Sciatic nerve (tissue), 2 donors: ENCODE measurements around the gene ADCY9. TPM values are rescaled to one million over a fixed set of nuclear protein-coding genes. Genes with fewer than 3 reads are reported as not detected.
A peak's percentile ranks its signal among the peaks of the same experiment; 100 is the strongest.

ENCODE experiments used
- ATAC-seq: fragments of 200-7000 bp; cut with Tn5 transposase; one replicate; pipeline ENCODE4 v1.9.1; 2020; ENCODE audit warnings: mild to moderate bottlenecking, moderate library complexity
- DNase-seq: peaks from one replicate; pipeline ENCODE4 v3.0.0-alpha.2; 2020; ENCODE audit warnings: low spot score
- intact Hi-C: fragments of 100-400 bp; cut with DNase I; formaldehyde crosslinking; loops from one replicate; pipeline ENCODE4 v1.14.2; 2022
- total RNA-seq: library from RNA; stranded (reverse); fragmentation: NEBNext Ultra II Directional; extraction: Animal tissue kit (Norgen Biotek cat#: 25700); gene quantifications from one replicate; pipeline ENCODE4 v1.2.1, GENCODE V29; 2021
- donor health status: DM: no; HTN: no; CAD: no.
- donor health status: DM: no; HTN: no; CAD: no.

ADCY9 gene
- total RNA-seq, 1 donor from 2014 or later = 25.9 TPM

GRCh38 chr16:4101421-4102219 lies 14.6 kb downstream of the ADCY9 start:
- peak; percentile 89 for ATAC-seq
- intact Hi-C loops = no loop called here
- DNase-seq = peak; percentile 56

GRCh38 chr16:4098501-4098900 lies 17.7 kb downstream of the ADCY9 start:
- peak; percentile 33 for DNase-seq
- intact Hi-C loops = no loop called here
- no peak for ATAC-seq

GRCh38 chr16:4097826-4098240 lies 18.4 kb downstream of the ADCY9 start:
- ATAC-seq (no peak), DNase-seq (peak; percentile 43)
- intact Hi-C loops = loop anchor here (1.0 kb wide), 1 partner anchor 20 kb away; no protein-coding TSS in a partner anchor

GRCh38 chr16:4096509-4096908 lies 19.7 kb downstream of the ADCY9 start:
- no peak for DNase-seq
- ATAC-seq = no peak
- intact Hi-C loops = no loop called here

GRCh38 chr16:4094127-4094773 lies 22.0 kb downstream of the ADCY9 start:
- DNase-seq (no peak), ATAC-seq (no peak)
- intact Hi-C loops = no loop called here

- ATAC-seq (no peak), DNase-seq (no peak)
- intact Hi-C loops = no loop called here
These were observed 22.6 kb downstream of the ADCY9 start for GRCh38 chr16:4093495-4094126.

GRCh38 chr16:4092547-4093265 lies 23.5 kb downstream of the ADCY9 start:
- ATAC-seq = no peak
- no peak for DNase-seq
- intact Hi-C loops = no loop called here

- DNase-seq = no peak
- intact Hi-C loops = no loop called here
- ATAC-seq = no peak
These were observed 24.8 kb downstream of the ADCY9 start for GRCh38 chr16:4091240-4092012.

GRCh38 chr16:4090351-4090851 lies 25.8 kb downstream of the ADCY9 start:
- DNase-seq (no peak), ATAC-seq (peak; percentile 70)

GRCh38 chr16:4089811-4090301 lies 26.4 kb downstream of the ADCY9 start:
- DNase-seq = no peak
- intact Hi-C loops = no loop called here
- no peak for ATAC-seq

More at GRCh38 chr16:4090351-4090851, 25.8 kb downstream of the ADCY9 start:
- intact Hi-C loops = no loop called here

- intact Hi-C loops = no loop called here
- ATAC-seq (no peak), DNase-seq (no peak)
These were observed 26.9 kb downstream of the ADCY9 start for GRCh38 chr16:4089251-4089810.

- ATAC-seq (no peak), DNase-seq (no peak)
- intact Hi-C loops = no loop called here
These were observed 28.2 kb downstream of the ADCY9 start for GRCh38 chr16:4087990-4088577.

- intact Hi-C loops = no loop called here
- DNase-seq (no peak), ATAC-seq (peak; percentile 58)
These were observed 28.9 kb downstream of the ADCY9 start for GRCh38 chr16:4087099-4087885.

GRCh38 chr16:4086153-4086552 lies 30.1 kb downstream of the ADCY9 start:
- intact Hi-C loops = no loop called here
- no peak for DNase-seq
- no peak for ATAC-seq

- ATAC-seq = no peak
- DNase-seq = no peak
- intact Hi-C loops = no loop called here
These were observed 30.8 kb downstream of the ADCY9 start for GRCh38 chr16:4085405-4085970.

GRCh38 chr16:4083347-4083870 lies 32.8 kb downstream of the ADCY9 start:
- DNase-seq (no peak), ATAC-seq (no peak)
- intact Hi-C loops = no loop called here
